Trophoblast cell (in vitro differentiated cells and primary cell): ENCODE measurements around the gene NRXN3.

Experiments used
- DNase-seq, 2 donors: peaks; one replicate each; pipeline ENCODE4 v3.0.0-alpha.2; 2016
- H2AFZ ChIP-seq: 2 replicates; pipeline ENCODE4 v1.6.1; 2013; ENCODE audit warnings: low read length, moderate library complexity, mild to moderate bottlenecking; ENCODE audit not compliant: insufficient read depth, poor library complexity
- H2AK5ac ChIP-seq: 2 replicates; pipeline ENCODE4 v1.6.1; 2013; ENCODE audit warnings: mild to moderate bottlenecking, low read length
- H2BK120ac ChIP-seq: 2 replicates; pipeline ENCODE4 v1.6.1; 2013; ENCODE audit warnings: low read length, mild to moderate bottlenecking, moderate library complexity; ENCODE audit not compliant: insufficient read depth, poor library complexity
- H2BK12ac ChIP-seq: 2 replicates; pipeline ENCODE4 v1.6.1; 2013; ENCODE audit warnings: mild to moderate bottlenecking, low read length, moderate library complexity
- H2BK5ac ChIP-seq: 2 replicates; pipeline ENCODE4 v1.6.1; 2013; ENCODE audit warnings: low read length, low read depth, moderate library complexity, mild to moderate bottlenecking; ENCODE audit not compliant: poor library complexity
- H3K14ac ChIP-seq: 2 replicates; pipeline ENCODE4 v1.6.1; 2013; ENCODE audit warnings: mild to moderate bottlenecking, low read length
- H3K18ac ChIP-seq: 2 replicates; pipeline ENCODE4 v1.6.1; 2013; ENCODE audit warnings: mild to moderate bottlenecking, low read length
- H3K23ac ChIP-seq: 2 replicates; pipeline ENCODE4 v1.6.1; 2013; ENCODE audit warnings: low read length
- H3K27ac ChIP-seq: 2 replicates; pipeline ENCODE4 v1.5.1; 2013; ENCODE audit warnings: low read depth, mild to moderate bottlenecking, inconsistent platforms, low read length, moderate library complexity
- H3K27me3 ChIP-seq: 2 replicates; pipeline ENCODE4 v1.6.1; 2013; ENCODE audit warnings: inconsistent platforms, mild to moderate bottlenecking, low read length, moderate library complexity; ENCODE audit not compliant: insufficient read depth
- H3K36me3 ChIP-seq, 2 experiments: 1 replicate in 1 of 2; 2 replicates in 1 of 2; pipeline ENCODE4 v1.6.1; 2013; ENCODE audit warnings: low read length in 2 of 2, mild to moderate bottlenecking in 2 of 2, moderate library complexity in 1 of 2; ENCODE audit not compliant: insufficient read depth in 2 of 2, control insufficient read depth in 1 of 2
- H3K4ac ChIP-seq: 2 replicates; pipeline ENCODE4 v1.6.1; 2013; ENCODE audit warnings: low read depth, mild to moderate bottlenecking, low read length, moderate library complexity
- H3K4me1 ChIP-seq, 2 experiments: 1 replicate in 1 of 2; 2 replicates in 1 of 2; pipeline ENCODE4 v1.6.1; 2013; ENCODE audit warnings: low read length in 2 of 2, mild to moderate bottlenecking in 2 of 2, moderate library complexity in 1 of 2; ENCODE audit not compliant: insufficient read depth in 2 of 2, control insufficient read depth in 1 of 2
- H3K4me2 ChIP-seq: 2 replicates; pipeline ENCODE4 v1.6.1; 2013; ENCODE audit warnings: inconsistent platforms, mild to moderate bottlenecking, low read length, moderate library complexity
- H3K4me3 ChIP-seq: 2 replicates; pipeline ENCODE4 v1.5.1; 2013; ENCODE audit warnings: mild to moderate bottlenecking, low read depth, low read length, inconsistent platforms
- H3K79me1 ChIP-seq: one replicate; pipeline ENCODE4 v1.6.1; 2013; ENCODE audit warnings: low read length
- H3K79me2 ChIP-seq: 2 replicates; pipeline ENCODE4 v1.6.1; 2013; ENCODE audit warnings: low read length, mild to moderate bottlenecking; ENCODE audit not compliant: control insufficient read depth, insufficient read depth, poor library complexity
- H3K9ac ChIP-seq: 2 replicates; pipeline ENCODE4 v1.6.1; 2013; ENCODE audit warnings: mild to moderate bottlenecking, low read length
- H3K9me3 ChIP-seq: 2 replicates; pipeline ENCODE4 v1.6.1; 2013; ENCODE audit warnings: low read depth, mild to moderate bottlenecking, control low read depth, inconsistent platforms, low read length; ENCODE audit not compliant: insufficient read depth
- H4K12ac ChIP-seq: 2 replicates; pipeline ENCODE4 v1.6.1; 2013; ENCODE audit warnings: low read depth, mild to moderate bottlenecking, low read length, moderate library complexity
- H4K8ac ChIP-seq: 2 replicates; pipeline ENCODE4 v1.6.1; 2013; ENCODE audit warnings: low read depth, mild to moderate bottlenecking, low read length, moderate library complexity
- H4K91ac ChIP-seq: one replicate; pipeline ENCODE4 v1.6.1; 2013; ENCODE audit warnings: low read depth, mild to moderate bottlenecking, low read length, moderate library complexity
- WGBS: extraction: QIAGEN DNeasy Blood & Tissue Kit; methylation state at CpG from one replicate; pipeline ENCODE4 v1.1.7; 2013; ENCODE audit warnings: missing lambda C conversion rate; ENCODE audit not compliant: insufficient read length, insufficient coverage; ENCODE audit errors: extremely low coverage; 5-methylcytosine and 5-hydroxymethylcytosine counted together

Gene NRXN3

DNA sequence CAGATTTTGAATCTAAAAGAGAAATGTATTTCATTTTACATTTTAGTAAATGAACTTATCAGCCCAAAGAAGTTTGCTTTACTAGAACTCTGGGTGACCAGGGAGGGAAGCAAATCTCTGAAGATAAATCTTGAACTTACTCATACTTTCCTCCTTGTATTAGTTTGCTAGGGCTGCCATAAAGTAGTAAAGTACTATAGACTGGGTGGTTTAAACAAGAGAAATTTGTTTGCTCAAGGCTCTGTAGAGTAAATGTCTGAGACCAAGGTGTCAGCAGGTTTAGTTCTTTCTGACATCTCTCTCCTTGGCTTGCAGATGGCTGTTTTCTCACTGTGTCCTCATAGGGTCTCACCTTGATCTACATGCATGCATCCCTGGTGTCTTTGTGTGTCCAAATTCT, 1115.1 kb downstream of the NRXN3 start:
- Histone ChIP-seq H2AFZ (no peak overlapping the region), H3K27me3 (no peaks in the 10 kb centered on the region), H2BK12ac (no peak overlapping the region), H4K12ac (no peak overlapping the region), H3K79me1 (no peaks in the 10 kb centered on the region), H3K79me2 (no peaks in the 10 kb centered on the region), H3K4me1 (peaks cover under 1 to 4% of the 10 kb centered on the region in 2 experiments), H3K4me3 (no peak overlapping the region), H2BK120ac (no peak overlapping the region), H4K91ac (no peak overlapping the region), H3K18ac (no peak overlapping the region), H3K23ac (no peak overlapping the region), H3K36me3 (no peaks in the 10 kb centered on the region), H3K27ac (no peak overlapping the region), H4K8ac (no peak overlapping the region), H3K14ac (no peak overlapping the region), H2AK5ac (no peak overlapping the region), H3K9ac (no peak overlapping the region), H3K4me2 (no peak overlapping the region), H3K4ac (no peak overlapping the region), H3K9me3 (no peaks in the 10 kb centered on the region), H2BK5ac (no peak overlapping the region)
- no peak for DNase-seq

DNA sequence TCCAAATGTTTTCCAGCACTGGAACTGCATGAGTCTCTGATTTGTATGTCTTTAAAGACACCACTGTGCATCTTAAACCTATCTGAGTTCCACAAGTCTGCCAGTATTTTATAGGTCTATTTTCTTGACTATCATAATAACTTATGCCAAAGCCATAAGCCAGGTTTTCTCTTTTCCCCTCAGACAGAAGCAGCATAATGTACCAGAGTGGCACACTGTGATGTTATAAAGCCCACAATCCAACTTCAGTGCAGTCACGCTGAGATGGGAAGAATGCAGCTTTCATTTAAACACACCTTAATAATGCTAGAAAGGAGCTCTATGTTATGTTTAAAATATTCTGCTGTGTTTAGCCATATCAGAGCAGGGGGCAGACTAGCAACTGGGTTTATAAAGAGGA, 1117.8 kb downstream of the NRXN3 start:
- Histone ChIP-seq H3K9me3 (no peaks in the 10 kb centered on the region), H2BK12ac (no peak overlapping the region), H3K4ac (no peak overlapping the region), H3K4me3 (no peak overlapping the region), H2AK5ac (no peak overlapping the region), H2BK5ac (no peak overlapping the region), H3K14ac (no peak overlapping the region), H4K12ac (no peak overlapping the region), H3K9ac (no peak overlapping the region), H3K79me1 (no peaks in the 10 kb centered on the region), H3K36me3 (no peaks in the 10 kb centered on the region), H4K8ac (no peak overlapping the region), H3K18ac (no peak overlapping the region), H3K27ac (no peak overlapping the region), H3K23ac (no peak overlapping the region), H3K79me2 (no peaks in the 10 kb centered on the region), H4K91ac (no peak overlapping the region), H3K4me2 (no peak overlapping the region), H3K27me3 (no peaks in the 10 kb centered on the region), H2AFZ (no peak overlapping the region), H3K4me1 (no peaks in the 10 kb centered on the region), H2BK120ac (no peak overlapping the region)
- no CpG with 5 or more reads among the region's 1 CpG for WGBS
- DNase-seq: no peak

DNA sequence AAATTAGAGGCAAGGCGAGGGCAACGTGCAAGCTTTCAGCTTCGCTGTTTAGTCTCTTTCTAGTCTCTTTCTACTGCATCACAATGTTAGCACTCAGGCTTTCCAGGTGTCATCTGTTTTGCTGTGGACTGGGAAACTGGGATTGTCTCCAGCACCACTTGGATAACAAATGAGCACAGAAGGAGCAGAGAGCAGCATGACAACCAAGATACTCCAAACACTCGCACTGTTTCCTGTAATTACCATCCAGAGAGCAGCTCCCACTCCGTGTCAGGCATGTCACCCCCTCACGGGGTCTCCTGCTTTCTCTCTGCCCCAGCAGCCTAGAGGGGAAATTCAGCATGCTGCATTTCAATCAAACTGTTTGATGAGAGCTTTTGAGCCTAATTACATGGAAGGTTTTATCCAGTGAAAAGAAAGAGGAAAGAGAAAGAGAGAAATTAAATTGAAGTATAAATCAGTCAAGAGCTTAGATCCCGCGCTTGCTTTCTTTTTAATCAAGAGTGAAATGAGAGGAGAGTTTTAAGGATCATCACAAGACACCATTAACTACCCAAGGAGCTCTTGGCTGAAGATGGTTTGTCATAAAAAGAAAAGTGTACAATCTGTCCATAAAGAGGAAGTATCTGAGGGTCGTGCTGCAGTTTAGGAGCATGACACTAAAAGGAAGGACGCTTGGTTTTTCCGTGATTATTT, 1123.5 kb downstream of the NRXN3 start:
- Histone ChIP-seq H3K14ac (no peak overlapping the region), H3K4me2 (no peak overlapping the region), H2BK12ac (no peak overlapping the region), H4K8ac (no peak overlapping the region), H3K23ac (no peak overlapping the region), H3K4me1 (peaks cover 0 to 3% of the 10 kb centered on the region in 2 experiments), H3K9ac (no peak overlapping the region), H3K27ac (no peak overlapping the region), H2BK5ac (no peak overlapping the region), H2BK120ac (no peak overlapping the region), H2AFZ (no peak overlapping the region), H4K12ac (no peak overlapping the region), H3K79me1 (no peaks in the 10 kb centered on the region), H3K79me2 (no peaks in the 10 kb centered on the region), H3K36me3 (no peaks in the 10 kb centered on the region), H2AK5ac (no peak overlapping the region), H3K9me3 (no peaks in the 10 kb centered on the region), H3K27me3 (no peaks in the 10 kb centered on the region), H4K91ac (no peak overlapping the region), H3K4ac (no peak overlapping the region), H3K18ac (no peak overlapping the region), H3K4me3 (no peak overlapping the region)
- DNase-seq: no peak
- no CpG with 5 or more reads among the region's 11 CpGs for WGBS

DNA sequence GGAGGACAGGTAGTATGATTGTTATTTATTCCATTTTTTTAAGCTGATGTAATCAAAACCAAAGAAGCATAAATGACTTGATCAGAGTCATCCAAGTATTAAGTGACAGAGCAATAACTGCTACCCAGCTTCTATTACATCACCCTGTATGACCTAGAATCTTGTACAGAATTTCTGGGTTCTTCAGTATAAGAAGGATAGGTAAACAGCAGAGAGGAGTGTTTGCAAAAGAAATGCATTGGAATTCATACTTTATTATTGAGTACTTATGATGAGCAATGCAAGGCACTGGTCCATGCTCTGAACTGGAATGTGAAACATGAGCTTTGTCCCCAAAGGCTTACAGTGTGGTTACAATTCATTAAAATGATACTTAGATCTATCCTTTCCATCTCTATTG, 1124.3 kb downstream of the NRXN3 start:
- peaks cover 0 to 3% of the 10 kb centered on the region in 2 experiments for H3K4me1 ChIP-seq
- no peak overlapping the region for H4K12ac ChIP-seq
- H3K27me3 ChIP-seq: no peaks in the 10 kb centered on the region
- H3K79me1 ChIP-seq: no peaks in the 10 kb centered on the region
- no peak overlapping the region for H3K4ac ChIP-seq
- H3K36me3 ChIP-seq: no peaks in the 10 kb centered on the region
- no peak overlapping the region for H3K4me2 ChIP-seq
- no peak overlapping the region for H3K14ac ChIP-seq
- H4K8ac ChIP-seq: no peak overlapping the region
- no peak overlapping the region for H4K91ac ChIP-seq
- no peak overlapping the region for H3K18ac ChIP-seq
- no peak overlapping the region for H2BK5ac ChIP-seq
- H2AFZ ChIP-seq: no peak overlapping the region
- H3K27ac ChIP-seq: no peak overlapping the region
- H3K79me2 ChIP-seq: no peaks in the 10 kb centered on the region
- no peak overlapping the region for H3K4me3 ChIP-seq
- H3K23ac ChIP-seq: no peak overlapping the region
- no peak overlapping the region for H2BK120ac ChIP-seq
- H3K9ac ChIP-seq: no peak overlapping the region
- no peak overlapping the region for H2BK12ac ChIP-seq
- H2AK5ac ChIP-seq: no peak overlapping the region
- no peak for DNase-seq
- H3K9me3 ChIP-seq: no peaks in the 10 kb centered on the region
